Right ventricle myocardium inferior (tissue), 1 donor: ENCODE data around the gene MEIOSIN. TPM values are rescaled to one million over a fixed set of nuclear protein-coding genes. Genes with fewer than 3 reads are reported as not detected.
"Not testable (repeated sequence)": the region's sequence is repeated elsewhere in the genome, so short reads cannot be mapped to it uniquely, and the experiment has no call there.

Experiments
- ATAC-seq: fragments of 200-7000 bp; cut with Tn5 transposase; one replicate; pipeline ENCODE4 v1.9.1; 2020; ENCODE audit warnings: mild to moderate bottlenecking, moderate library complexity
- DNase-seq: peaks from one replicate; pipeline ENCODE4 v3.0.0; 2021; ENCODE audit errors: missing footprints
- intact Hi-C: fragments of 100-400 bp; cut with DNase I; formaldehyde crosslinking; loops from one replicate; pipeline ENCODE4 v1.11.0; 2022
- total RNA-seq: library from RNA; stranded (reverse); fragmentation: NEBNext Ultra II Directional; extraction: Animal tissue kit (Norgen Biotek cat#: 25700); gene quantifications from one replicate; pipeline ENCODE4 v1.2.1, GENCODE V29; 2021
- donor health status: DM: no; HTN: yes; CAD: no; lungs with severe emphysema.

MEIOSIN gene
- total RNA-seq, 1 donor from 2014 or later: not detected

GRCh38 chr19:45716359-45717130 is 16.7 kb upstream of the MEIOSIN start:
- DNase-seq: no peak
- ATAC-seq: no peak
- intact Hi-C loops: loop anchor here (1.0 to 2.0 kb wide), 3 partner anchors 14 to 52 kb away; partner anchors contain the start of genes FBXO46 and QPCTL

GRCh38 chr19:45717131-45717982 is 15.9 kb upstream of the MEIOSIN start:
- ATAC-seq (peak; percentile 99), DNase-seq (peak; percentile 100)
- intact Hi-C loops: loop anchor here (1.0 to 2.0 kb wide), 3 partner anchors 13 to 51 kb away; partner anchors contain the start of genes FBXO46 and QPCTL

- ATAC-seq (no peak), DNase-seq (no peak)
- intact Hi-C loops: loop anchor here (1.0 to 2.0 kb wide), 3 partner anchors 12 to 50 kb away; partner anchors contain the start of genes FBXO46 and QPCTL
Measured at GRCh38 chr19:45717983-45718650, 15.1 kb upstream of the MEIOSIN start.

- intact Hi-C loops, ATAC-seq: not testable (repeated sequence)
- DNase-seq: peak; percentile 32
Measured at GRCh38 chr19:45720065-45720464, 13.2 kb upstream of the MEIOSIN start.

GRCh38 chr19:45728683-45729082 is 4.6 kb upstream of the MEIOSIN start:
- ATAC-seq, DNase-seq, intact Hi-C loops: not testable (repeated sequence)

- DNase-seq (no peak), ATAC-seq (no peak)
- intact Hi-C loops: loop anchor here (1.0 kb wide), 1 partner anchor 13 kb away; no protein-coding TSS in a partner anchor
Measured at GRCh38 chr19:45729800-45730290, 3.4 kb upstream of the MEIOSIN start.

GRCh38 chr19:45730368-45731288 is 2.6 kb upstream of the MEIOSIN start, which contains the start of gene FBXO46:
Gene FBXO46 (minus strand): TSS chr19:45730896. CDS start chr19:45713495, 17,401 bp downstream.
- ATAC-seq: peak; percentile 98
- peak; percentile 96 for DNase-seq
- intact Hi-C loops: loop anchor here (1.0 kb wide), 2 partner anchors 13 to 35 kb away; no protein-coding TSS in a partner anchor

GRCh38 chr19:45739498-45740439 is 6.5 kb downstream of the MEIOSIN start:
- intact Hi-C loops: no loop called here
- ATAC-seq: no peak
- DNase-seq: no peak

GRCh38 chr19:45742969-45743368 is 9.7 kb downstream of the MEIOSIN start:
- intact Hi-C loops: no loop called here
- no peak for DNase-seq
- no peak for ATAC-seq

GRCh38 chr19:45745606-45746005 is 12.4 kb downstream of the MEIOSIN start:
- DNase-seq: no peak
- ATAC-seq: no peak
- intact Hi-C loops: no loop called here

- intact Hi-C loops: no loop called here
- ATAC-seq (no peak), DNase-seq (no peak)
Measured at GRCh38 chr19:45746866-45747265, 13.6 kb downstream of the MEIOSIN start.

- intact Hi-C loops: no loop called here
- DNase-seq: no peak
- ATAC-seq: no peak
Measured at GRCh38 chr19:45747513-45747912, 14.3 kb downstream of the MEIOSIN start.

- intact Hi-C loops, DNase-seq, ATAC-seq: not testable (repeated sequence)
Measured at GRCh38 chr19:45751483-45751882, 18.2 kb downstream of the MEIOSIN start.

GRCh38 chr19:45752639-45753038 is 19.4 kb downstream of the MEIOSIN start:
- ATAC-seq: no peak
- no peak for DNase-seq
- intact Hi-C loops: no loop called here

GRCh38 chr19:45753548-45753947 is 20.3 kb downstream of the MEIOSIN start:
- DNase-seq (no peak), ATAC-seq (no peak)
- intact Hi-C loops: no loop called here

GRCh38 chr19:45754323-45754722 is 21.1 kb downstream of the MEIOSIN start:
- intact Hi-C loops: no loop called here
- DNase-seq (no peak), ATAC-seq (no peak)

- intact Hi-C loops: no loop called here
- ATAC-seq (no peak), DNase-seq (no peak)
Measured at GRCh38 chr19:45757695-45758094, 24.5 kb downstream of the MEIOSIN start.
